Islet precursor cell (in vitro differentiated cells): Measurements from ENCODE around the gene SYN1.
A peak's percentile ranks its signal among the peaks of the same experiment; 100 is the strongest.

ENCODE experiments used
- DNase-seq: peaks from one replicate; pipeline ENCODE4 v3.0.0-alpha.2; 2018

The SYN1 gene

DNA sequence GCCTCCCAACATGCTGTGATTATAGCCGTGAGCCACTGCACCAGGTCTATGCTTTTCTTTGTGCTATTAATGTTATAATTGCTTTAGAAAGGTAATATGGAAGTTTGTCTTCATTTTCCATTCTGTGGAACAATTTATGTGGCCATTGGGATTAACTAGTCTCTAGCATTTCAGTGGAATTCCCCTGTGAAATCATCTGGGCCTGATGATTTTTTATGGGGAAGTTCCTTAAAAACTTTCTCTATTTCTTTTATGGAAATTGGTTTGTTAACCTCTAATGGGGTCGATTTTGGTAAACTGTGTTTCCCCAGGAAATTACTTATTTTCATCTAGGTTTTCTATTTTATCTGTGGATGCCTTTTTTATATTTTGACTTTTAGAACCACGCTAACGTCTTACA is 26.1 kb downstream of the SYN1 start:
- DNase-seq: no peak

- no peak for DNase-seq
Measured at GRCh38 chrX:47590984-47591383, 28.7 kb downstream of the SYN1 start.

DNA sequence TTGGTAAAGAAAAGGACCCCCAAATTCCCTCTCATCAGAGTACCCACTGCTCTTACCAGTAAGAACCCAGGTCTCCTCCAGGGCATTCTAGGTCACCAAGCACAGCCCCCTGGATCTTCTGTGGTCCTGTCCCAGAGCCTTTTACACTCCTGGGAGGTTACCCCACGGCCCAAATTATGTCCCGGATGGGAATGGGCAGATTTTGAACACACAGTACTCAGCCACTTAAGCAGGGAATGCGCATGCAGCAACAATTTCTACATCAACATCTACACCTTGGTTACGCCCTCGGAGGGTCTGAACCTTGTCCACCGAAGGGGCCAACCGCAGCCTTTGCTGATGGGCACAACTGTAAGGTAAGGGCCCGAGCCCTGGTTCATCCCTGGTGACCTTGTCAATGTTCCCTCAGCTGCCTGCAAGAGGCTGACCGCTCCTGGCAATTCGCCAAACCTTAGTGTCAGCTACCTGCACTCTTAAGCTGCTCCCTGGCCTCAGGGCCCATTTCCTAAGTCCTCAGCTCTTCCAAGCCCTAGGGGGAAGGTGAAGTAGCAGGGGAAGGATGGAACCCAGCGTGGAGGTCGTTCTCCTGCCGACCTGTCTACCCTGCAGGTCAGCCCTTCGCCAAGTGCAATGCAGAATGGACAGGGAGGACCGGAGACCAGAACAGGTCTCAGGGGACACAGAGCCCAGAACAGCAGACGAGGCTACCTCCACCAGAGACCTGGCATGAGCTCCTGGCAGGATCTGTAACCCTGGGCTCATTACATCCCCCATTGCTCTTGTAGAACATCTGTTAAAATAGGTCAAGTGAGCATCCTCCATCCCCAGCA is 31.5 kb downstream of the SYN1 start:
- peak; percentile 40 for DNase-seq

DNA sequence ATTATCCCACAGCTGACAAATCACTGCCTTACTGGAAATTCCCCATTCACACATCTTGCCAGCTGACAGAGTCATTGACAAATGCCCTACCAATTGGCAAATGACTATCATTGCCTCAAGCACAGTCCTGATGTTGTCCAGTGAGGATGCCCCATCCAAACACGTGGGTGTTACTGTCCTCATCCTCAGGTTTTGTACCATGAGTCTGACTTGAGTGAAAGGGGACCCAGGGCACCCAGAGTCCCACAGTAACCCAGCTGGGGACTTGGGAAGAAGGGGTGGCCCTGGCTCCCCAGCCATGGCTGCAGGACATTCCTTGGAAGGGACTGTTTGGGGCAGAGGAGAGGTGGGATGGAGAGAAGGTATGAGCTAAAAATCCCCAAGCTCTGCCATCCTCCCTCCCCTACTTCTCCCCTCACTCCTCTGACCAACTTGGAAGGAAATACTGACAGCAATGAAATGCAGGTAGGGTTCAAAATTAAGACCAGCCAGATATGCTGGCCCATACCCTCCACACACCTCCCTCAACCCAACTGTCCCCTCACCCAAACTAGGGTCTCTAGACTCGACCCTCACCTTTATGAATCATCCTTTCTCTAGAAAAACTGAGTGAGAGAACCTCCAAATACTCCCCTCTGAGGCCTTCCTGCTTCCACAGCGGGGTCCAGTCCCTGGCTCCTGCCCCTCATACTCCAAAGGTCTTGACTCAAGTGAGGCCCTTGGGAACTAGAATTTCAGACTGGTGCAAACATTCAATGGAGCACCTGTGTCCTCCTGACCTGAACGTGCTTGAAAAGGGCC is 32.4 kb downstream of the SYN1 start:
- peak; percentile 9 for DNase-seq

DNA sequence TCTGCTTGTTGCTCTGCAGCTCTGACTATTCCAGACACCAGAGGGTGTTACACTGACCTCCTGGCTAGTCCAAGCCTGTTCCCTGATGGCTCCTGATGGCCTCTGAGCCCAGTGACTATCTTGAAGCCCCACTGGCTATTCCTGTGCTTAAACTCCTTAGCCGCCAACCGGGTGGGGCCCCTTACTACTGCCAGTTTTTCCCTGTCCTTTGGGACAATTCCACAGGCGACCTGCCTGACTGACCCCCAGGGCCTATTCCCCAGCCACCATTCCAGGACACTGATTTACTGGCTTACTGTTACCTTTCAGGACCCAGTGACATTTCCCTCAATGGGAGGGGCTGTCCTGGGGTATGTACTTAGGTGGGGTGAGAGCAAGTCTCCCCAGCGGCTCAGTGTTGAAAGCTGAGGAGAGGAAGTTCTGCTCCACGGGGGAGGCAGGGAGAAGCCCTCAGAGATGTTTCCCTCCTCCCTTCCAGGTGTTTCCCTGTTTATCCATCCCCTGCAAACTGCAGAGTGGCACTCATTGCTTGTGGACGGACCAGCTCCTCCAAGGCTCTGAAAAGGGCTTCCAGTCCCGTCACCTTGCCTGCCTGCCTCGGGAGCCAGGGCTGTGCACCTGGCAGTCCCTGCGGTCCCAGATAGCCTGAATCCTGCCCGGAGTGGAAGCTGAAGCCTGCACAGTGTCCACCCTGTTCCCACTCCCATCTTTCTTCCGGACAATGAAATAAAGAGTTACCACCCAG is 33.4 kb downstream of the SYN1 start:
- DNase-seq: peak; percentile 51

DNA sequence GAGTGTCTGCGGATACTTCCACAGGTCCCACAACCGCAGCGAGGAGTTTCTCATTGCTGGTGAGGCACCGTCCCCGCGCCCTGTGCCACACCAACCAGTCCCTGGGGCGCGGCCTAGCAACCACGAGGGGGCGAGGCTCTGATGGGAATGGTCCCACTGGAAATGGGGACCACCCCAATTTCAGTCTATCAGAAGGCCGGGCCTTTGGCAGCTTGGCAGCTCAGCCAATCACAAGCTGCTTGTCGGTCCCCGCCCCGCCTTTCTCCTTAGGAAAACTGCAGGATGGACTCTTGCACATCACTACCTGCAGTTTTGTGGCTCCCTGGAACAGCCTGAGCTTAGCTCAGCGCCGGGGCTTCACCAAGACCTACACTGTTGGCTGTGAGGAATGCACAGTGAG is 34.4 kb downstream of the SYN1 start:
- no peak for DNase-seq

GRCh38 chrX:47584714-47585113 is 34.9 kb downstream of the SYN1 start:
- DNase-seq: no peak

- DNase-seq: no peak
Measured at GRCh38 chrX:47583240-47583861, 36.3 kb downstream of the SYN1 start.

- DNase-seq: peak; percentile 97
Measured at GRCh38 chrX:47581731-47582647, 37.7 kb downstream of the SYN1 start, which contains the start of gene TIMP1. TSS of gene TIMP1 (plus strand) at chrX:47582436. CDS start at chrX:47583416, 980 bp downstream.

- no peak for DNase-seq
Measured at GRCh38 chrX:47579537-47579936, 40.1 kb downstream of the SYN1 start.

DNA sequence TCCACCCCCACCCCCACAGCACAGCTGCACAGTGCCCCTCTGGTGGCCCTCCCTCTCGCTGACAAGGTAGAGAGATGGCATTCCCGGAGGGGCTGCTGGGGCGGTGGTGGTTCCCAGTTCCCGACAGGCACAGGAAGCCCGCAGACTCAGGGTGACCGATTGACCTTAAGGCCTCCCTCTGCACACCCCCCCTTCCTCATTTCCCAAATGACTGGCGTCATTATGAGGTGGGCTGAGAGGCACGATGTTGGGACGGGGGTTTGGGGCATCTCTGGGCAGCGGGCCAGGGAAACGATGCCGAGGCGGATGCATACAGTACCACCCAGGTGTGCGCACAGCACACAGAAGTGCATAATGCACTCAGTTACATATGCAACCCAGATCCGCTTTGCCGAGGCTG is 41.0 kb downstream of the SYN1 start:
- no peak for DNase-seq

DNA sequence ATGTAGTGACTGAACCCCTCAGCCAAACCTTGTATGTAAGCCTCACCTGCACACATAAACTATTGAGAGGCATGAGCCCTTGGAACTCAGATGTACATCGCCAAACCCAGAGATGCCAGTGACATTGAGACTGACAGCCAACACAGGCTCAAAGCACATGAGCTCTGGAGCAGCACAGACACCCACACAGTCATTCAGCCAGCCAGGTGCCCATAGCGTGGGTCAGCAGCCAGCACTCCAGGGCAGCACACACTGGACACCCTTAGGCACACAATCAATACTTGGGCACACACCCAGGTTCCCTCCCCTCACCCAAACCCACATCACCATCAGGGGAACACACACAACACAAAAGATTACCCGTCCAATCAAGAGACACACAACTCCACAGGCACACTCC is 41.8 kb downstream of the SYN1 start:
- no peak for DNase-seq

- peak; percentile 61 for DNase-seq
Measured at GRCh38 chrX:47577424-47577823, 42.2 kb downstream of the SYN1 start.

DNA sequence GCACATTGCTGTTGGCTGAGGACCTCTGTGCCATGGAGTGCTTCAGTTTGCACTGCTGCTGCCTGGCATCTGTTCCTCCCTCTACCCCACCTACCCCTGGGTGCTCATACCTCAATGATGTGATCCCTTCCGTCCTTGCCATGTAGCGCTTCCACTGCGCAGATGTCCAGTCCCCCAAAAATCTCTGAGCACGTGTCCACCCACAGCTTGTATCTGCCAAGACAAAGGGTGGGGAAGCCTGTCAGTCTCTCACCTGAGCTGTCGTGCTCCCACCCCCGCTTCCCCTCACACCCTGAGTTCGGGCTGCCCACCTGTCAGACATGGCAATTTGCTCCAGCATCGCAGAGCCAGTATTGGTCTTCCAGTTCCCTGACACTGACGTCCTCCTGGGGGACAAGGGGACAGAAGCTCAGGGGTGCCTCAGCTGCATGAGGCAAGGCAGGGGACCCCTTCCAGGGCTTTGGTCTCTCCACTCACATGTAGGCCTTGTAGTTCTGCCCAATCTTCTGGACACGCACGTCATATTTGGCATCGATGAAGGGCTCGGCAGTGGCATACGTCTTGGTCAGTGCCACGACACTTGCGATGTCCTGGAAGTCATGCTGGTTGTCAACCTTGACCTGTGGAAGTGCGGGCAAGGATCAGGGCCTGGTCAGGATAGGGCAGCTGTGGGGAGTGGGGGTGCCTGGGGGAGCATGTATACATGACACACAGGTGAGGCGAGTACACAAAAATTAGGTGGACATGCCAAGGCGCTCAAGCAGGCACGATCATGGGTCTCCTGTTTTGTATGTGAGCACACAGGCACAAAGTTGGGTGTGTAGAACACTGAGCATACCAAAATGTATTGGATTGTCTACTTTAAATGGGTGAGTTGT is 43.4 kb downstream of the SYN1 start:
- peak; percentile 37 for DNase-seq

DNA sequence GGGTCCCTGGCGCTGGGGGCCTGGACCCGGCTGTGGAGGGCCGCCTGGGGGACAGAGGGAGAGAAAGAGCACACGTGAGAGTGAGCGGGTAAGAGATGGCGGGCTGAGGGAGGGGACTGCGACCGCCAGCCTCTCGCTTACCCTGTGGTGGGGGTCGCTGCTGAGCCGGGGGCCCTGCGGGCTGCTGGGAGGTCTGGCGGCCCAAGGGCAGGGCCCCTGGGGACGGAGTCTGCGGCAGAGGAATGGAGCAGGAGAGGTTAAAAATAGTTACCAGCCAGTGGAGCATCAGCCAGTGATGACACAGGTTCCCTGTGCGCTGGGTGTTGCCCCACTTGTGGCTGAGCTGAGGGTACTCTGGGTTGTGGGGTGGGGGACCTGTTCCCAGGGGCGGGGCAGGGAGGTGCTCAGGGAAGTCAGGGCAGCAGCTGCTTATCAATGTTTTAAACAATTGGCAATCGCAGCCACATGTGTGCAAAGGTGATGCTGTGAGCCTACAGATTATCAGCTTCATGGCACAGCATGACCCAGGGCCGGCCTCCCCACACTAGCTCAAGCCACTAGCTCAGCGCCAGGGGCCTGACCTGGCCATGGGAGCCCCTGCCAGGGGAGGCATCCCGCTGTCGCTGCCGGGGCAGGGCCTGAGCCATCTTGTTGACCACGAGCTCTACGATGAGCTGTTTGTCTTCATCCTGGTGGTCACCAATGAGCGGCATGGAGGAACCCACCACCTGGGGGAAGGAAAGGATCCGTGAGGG is 44.9 kb downstream of the SYN1 start:
- peak; percentile 58 for DNase-seq

DNA sequence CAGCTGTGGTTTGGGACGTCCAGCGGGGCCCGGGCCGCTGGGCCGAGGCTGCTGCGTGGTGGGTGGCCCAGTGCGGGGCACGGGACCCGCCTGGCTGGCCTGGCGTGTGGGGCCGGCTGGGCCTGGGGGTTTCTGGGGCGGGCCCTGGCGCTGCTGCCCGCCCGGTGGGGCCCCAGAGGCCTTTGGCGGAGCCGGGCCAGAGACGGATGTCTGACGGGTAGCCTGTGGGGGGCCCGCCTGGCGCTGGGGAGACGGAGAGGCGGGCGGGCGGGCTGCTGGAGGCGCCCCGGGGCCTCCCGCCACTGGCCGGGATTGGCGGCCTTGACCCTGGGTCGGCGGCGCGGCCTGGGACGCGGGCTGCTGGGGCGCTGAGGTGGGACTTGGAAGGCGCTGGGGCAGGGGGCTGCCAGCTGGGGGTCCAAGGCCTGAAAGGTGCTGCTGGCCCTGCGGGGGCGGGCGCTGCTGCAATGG is 45.5 kb downstream of the SYN1 start:
- peak; percentile 63 for DNase-seq

- DNase-seq: peak; percentile 93
Measured at GRCh38 chrX:47573341-47574075, 46.1 kb downstream of the SYN1 start.

DNA sequence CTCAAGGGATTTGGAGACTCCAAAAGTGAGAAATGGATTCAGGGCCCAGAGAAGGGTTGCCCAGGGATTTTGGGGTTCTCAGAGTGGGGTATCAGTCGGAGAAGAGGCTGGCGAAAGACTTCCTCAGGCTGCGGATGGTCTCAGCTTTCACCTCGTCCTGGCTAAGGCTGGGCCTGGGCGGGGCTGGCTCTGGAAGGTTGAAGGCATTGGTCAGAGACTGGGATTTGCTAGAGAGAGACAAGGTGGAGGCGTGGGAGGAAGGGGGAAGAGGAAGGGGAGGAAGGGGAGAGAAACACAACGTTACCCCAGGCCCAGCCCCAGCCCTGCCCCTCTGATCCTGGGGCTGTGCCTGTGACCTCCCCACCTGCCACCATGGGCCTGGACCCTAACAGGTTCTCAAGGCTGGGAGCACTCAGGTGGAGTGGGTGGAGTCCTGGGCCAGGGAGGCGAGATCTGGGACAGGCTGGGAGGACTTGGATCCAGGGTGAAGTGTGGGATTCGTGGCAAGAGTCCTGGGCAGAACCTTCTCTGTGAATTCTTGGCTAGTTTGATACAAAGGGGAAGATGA is 46.8 kb downstream of the SYN1 start:
- DNase-seq: peak; percentile 49

- DNase-seq: no peak
Measured at GRCh38 chrX:47571896-47572295, 47.8 kb downstream of the SYN1 start.
